HEK293 (cell line): ENCODE measurements around the gene SUPT5H.

Source experiments
- CTCF ChIP-seq: fragments of 450-650 bp; formaldehyde crosslinking; IDR thresholded peaks from 2 replicates; pipeline ENCODE4 v1.5.1; 2016; ENCODE audit warnings: missing biosample characterization, missing genetic modification characterization
- ZSCAN4 ChIP-seq: fragments of 450-650 bp; formaldehyde crosslinking; IDR thresholded peaks from 2 replicates; pipeline ENCODE4 v1.5.1; 2017; ENCODE audit warnings: missing biosample characterization, missing genetic modification characterization

GRCh38 chr19:39473443-39473960, 28.1 kb downstream of the SUPT5H start:
- TF ChIP-seq ZSCAN4 (tag by site-specific recombination) = no peak
- TF ChIP-seq CTCF (tag by site-specific recombination) = no peak
